GM19239 (cell line): Measurements from ENCODE around the gene SNRNP27.
"Not testable (repeated sequence)": the region's sequence is repeated elsewhere in the genome, so short reads cannot be mapped to it uniquely, and the experiment has no call there.

Experiments used
- DNase-seq: peaks from one replicate; pipeline ENCODE4 v3.0.0; 2011; ENCODE audit warnings: low spot score; ENCODE audit not compliant: insufficient read length
- FAIRE-seq: peaks from 2 replicates; lab custom pipeline; 2011; peaks lifted over from hg19 to GRCh38; lab: Jason Lieb, UNC

Gene SNRNP27

GRCh38 chr2:69944756-69945155 lies 51.0 kb downstream of the SNRNP27 start:
- FAIRE-seq: no peak
- no peak for DNase-seq

- DNase-seq: no peak
- no peak for FAIRE-seq
Measured at GRCh38 chr2:69945441-69945840, 51.7 kb downstream of the SNRNP27 start.

GRCh38 chr2:69945941-69946340 lies 52.2 kb downstream of the SNRNP27 start:
- DNase-seq (no peak), FAIRE-seq (no peak)

GRCh38 chr2:69946351-69947324 lies 52.9 kb downstream of the SNRNP27 start:
- FAIRE-seq (peak; percentile 33), DNase-seq (peak; percentile 53)

- FAIRE-seq (no peak), DNase-seq (no peak)
Measured at GRCh38 chr2:69947325-69947931, 53.7 kb downstream of the SNRNP27 start.

GRCh38 chr2:69948032-69948962 lies 54.5 kb downstream of the SNRNP27 start:
- no peak for DNase-seq
- FAIRE-seq: no peak

GRCh38 chr2:69948963-69949645 lies 55.3 kb downstream of the SNRNP27 start:
- FAIRE-seq (no peak), DNase-seq (no peak)

GRCh38 chr2:69950241-69950640 lies 56.5 kb downstream of the SNRNP27 start:
- FAIRE-seq: no peak
- no peak for DNase-seq

- DNase-seq, FAIRE-seq: not testable (repeated sequence)
Measured at GRCh38 chr2:69950671-69951070, 56.9 kb downstream of the SNRNP27 start.

GRCh38 chr2:69952336-69953115 lies 58.8 kb downstream of the SNRNP27 start:
- no peak for DNase-seq
- FAIRE-seq: no peak

GRCh38 chr2:69954084-69954483 lies 60.3 kb downstream of the SNRNP27 start:
- FAIRE-seq (no peak), DNase-seq (no peak)
